HL-60 (cell line): Measurements from ENCODE around the gene COPRS.

Source experiments
- CTCF ChIP-seq: IDR thresholded peaks from one replicate; pipeline ENCODE4 v1.5.1; 2011; ENCODE audit warnings: low read length, control low read depth, inconsistent platforms; ENCODE audit not compliant: insufficient read depth
- GABPA ChIP-seq: IDR thresholded peaks from 2 replicates; pipeline ENCODE4 v1.6.1; 2012; ENCODE audit warnings: low read depth

- TF ChIP-seq CTCF (no peak), GABPA (no peak)
These were observed 26.3 kb downstream of the COPRS start for GRCh38 chr17:31832746-31833145.
